DOHH2 (cell line): Measurements from ENCODE around the gene RPL36AL.
A peak's percentile ranks its signal among the peaks of the same experiment; 100 is the strongest.
"Not testable (repeated sequence)": the region's sequence is repeated elsewhere in the genome, so short reads cannot be mapped to it uniquely, and the experiment has no call there.

ENCODE experiments used
- H3F3A ChIP-seq: fragments of 200-600 bp; sonication (generic), shearing (Covaris generic); 2 replicates; pipeline ENCODE4 v1.6.0; 2016; ENCODE audit warnings: antibody characterized with exemption, mild to moderate bottlenecking; ENCODE audit not compliant: control insufficient read depth, insufficient read depth
- H3K27ac ChIP-seq: fragments of 200-600 bp; sonication (generic); 2 replicates; pipeline ENCODE4 v1.5.1; 2014; ENCODE audit warnings: low read depth, mild to moderate bottlenecking, low read length, moderate library complexity
- H3K27me3 ChIP-seq: fragments of 200-600 bp; sonication (generic); 2 replicates; pipeline ENCODE4 v1.6.1; 2014; ENCODE audit warnings: mild to moderate bottlenecking, low read length, mixed read lengths; ENCODE audit not compliant: control insufficient read depth
- H3K36me3 ChIP-seq: fragments of 200-600 bp; sonication (generic); 2 replicates; pipeline ENCODE4 v1.6.1; 2014; ENCODE audit warnings: mild to moderate bottlenecking, low read length, moderate library complexity, mixed read lengths; ENCODE audit not compliant: control insufficient read depth
- H3K4me1 ChIP-seq: fragments of 200-600 bp; sonication (generic); 2 replicates; pipeline ENCODE4 v1.6.1; 2014; ENCODE audit warnings: mild to moderate bottlenecking, low read length, mixed read lengths; ENCODE audit not compliant: control insufficient read depth
- H3K4me2 ChIP-seq: fragments of 200-600 bp; sonication (generic); 2 replicates; pipeline ENCODE4 v1.6.0; 2014; ENCODE audit warnings: mild to moderate bottlenecking, low read length, moderate library complexity
- H3K4me3 ChIP-seq: fragments of 200-600 bp; sonication (generic); 2 replicates; pipeline ENCODE4 v1.5.1; 2014; ENCODE audit warnings: mild to moderate bottlenecking, low read length, mixed read lengths
- H3K79me2 ChIP-seq: fragments of 200-600 bp; sonication (generic); 2 replicates; pipeline ENCODE4 v1.6.1; 2014; ENCODE audit warnings: mild to moderate bottlenecking, low read length, mixed read lengths; ENCODE audit not compliant: control insufficient read depth
- H3K9me2 ChIP-seq: fragments of 200-600 bp; sonication (generic); replicated peaks from 2 replicates; pipeline ENCODE4 v1.6.1; 2014; ENCODE audit warnings: mild to moderate bottlenecking, low read length, mixed read lengths; ENCODE audit not compliant: control insufficient read depth
- H3K9me3 ChIP-seq: fragments of 200-600 bp; sonication (generic); 2 replicates; pipeline ENCODE4 v1.6.1; 2014; ENCODE audit warnings: antibody characterized with exemption, low read length, mixed read lengths; ENCODE audit not compliant: control insufficient read depth, insufficient read depth
- H4K20me1 ChIP-seq: fragments of 200-600 bp; sonication (generic); 2 replicates; pipeline ENCODE4 v1.6.0; 2014; ENCODE audit warnings: low read depth, mild to moderate bottlenecking, antibody characterized with exemption, low read length, moderate library complexity; ENCODE audit not compliant: control insufficient read depth, insufficient read depth
- EZH2phosphoT487 ChIP-seq: fragments of 200-600 bp; sonication (generic); IDR thresholded peaks from 2 replicates; pipeline ENCODE4 v1.6.1; 2017; ENCODE audit warnings: borderline replicate concordance, mild to moderate bottlenecking, antibody characterized with exemption, low read length, moderate library complexity, mixed read lengths
- TF ChIP-seq, protein P1 (sequence below): fragments of 200-600 bp; sonication (generic); IDR thresholded peaks from one replicate; pipeline ENCODE4 v1.5.1; 2014; ENCODE audit warnings: antibody characterized with exemption, mild to moderate bottlenecking, low read depth, low read length; ENCODE audit not compliant: poor library complexity, severe bottlenecking

RPL36AL gene

DNA sequence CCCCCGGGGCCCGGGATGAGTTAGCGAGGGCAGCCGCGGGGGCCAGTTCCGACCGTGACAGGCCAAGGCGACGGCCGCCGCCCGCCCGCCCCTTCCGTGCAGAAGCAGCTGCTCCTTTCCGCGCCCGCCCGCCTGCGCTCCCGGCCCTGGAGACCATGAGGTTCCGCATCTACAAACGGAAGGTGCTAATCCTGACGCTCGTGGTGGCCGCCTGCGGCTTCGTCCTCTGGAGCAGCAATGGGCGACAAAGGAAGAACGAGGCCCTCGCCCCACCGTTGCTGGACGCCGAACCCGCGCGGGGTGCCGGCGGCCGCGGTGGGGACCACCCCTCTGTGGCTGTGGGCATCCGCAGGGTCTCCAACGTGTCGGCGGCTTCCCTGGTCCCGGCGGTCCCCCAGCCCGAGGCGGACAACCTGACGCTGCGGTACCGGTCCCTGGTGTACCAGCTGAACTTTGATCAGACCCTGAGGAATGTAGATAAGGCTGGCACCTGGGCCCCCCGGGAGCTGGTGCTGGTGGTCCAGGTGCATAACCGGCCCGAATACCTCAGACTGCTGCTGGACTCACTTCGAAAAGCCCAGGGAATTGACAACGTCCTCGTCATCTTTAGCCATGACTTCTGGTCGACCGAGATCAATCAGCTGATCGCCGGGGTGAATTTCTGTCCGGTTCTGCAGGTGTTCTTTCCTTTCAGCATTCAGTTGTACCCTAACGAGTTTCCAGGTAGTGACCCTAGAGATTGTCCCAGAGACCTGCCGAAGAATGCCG, 872 bp upstream of the RPL36AL start:
- Histone ChIP-seq H3F3A (peaks cover 36% of the 10 kb centered on the region), H3K9me3 (no peaks in the 10 kb centered on the region), H3K27me3 (no peaks in the 10 kb centered on the region), H3K4me2 (peak overlapping the region; percentile 85), H3K9me2 (no peaks in the 10 kb centered on the region), H3K4me1 (peaks cover 49% of the 10 kb centered on the region), H3K36me3 (peaks cover 88% of the 10 kb centered on the region), H3K79me2 (peaks cover 97% of the 10 kb centered on the region), H4K20me1 (peaks cover 34% of the 10 kb centered on the region; the same call in 1 of the 2 replicates), H3K27ac (peak overlapping the region; percentile 86), H3K4me3 (peak overlapping the region; percentile 94)
- no peak for TF ChIP-seq EZH2phosphoT487

DNA sequence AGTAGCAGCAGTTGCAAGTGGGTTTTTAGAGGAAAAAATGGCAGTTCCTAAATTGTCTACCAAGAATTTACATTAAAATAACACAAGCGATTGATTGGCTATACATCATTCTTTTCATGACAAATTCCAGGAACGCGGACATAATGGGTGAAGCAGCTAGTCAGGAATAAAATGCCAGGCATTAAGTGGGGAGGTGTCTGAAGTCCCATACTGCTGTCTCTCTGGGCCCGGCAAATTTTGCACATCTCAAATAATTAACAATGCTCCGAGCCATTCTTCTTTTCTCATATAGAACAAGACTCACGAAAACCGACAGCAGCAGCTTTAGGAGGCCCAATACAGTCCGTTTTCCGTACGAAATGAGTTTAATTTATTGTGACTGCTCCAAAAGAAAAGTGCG, 696 bp downstream of the RPL36AL start:
- Histone ChIP-seq H4K20me1 (peaks cover 30% of the 10 kb centered on the region; the same call in 1 of the 2 replicates), H3K4me1 (peaks cover 45% of the 10 kb centered on the region), H3F3A (peaks cover 36% of the 10 kb centered on the region), H3K36me3 (peaks cover 88% of the 10 kb centered on the region), H3K4me2 (peak overlapping the region; percentile 85), H3K79me2 (peaks cover 90% of the 10 kb centered on the region), H3K27me3 (no peaks in the 10 kb centered on the region), H3K9me2 (no peaks in the 10 kb centered on the region), H3K4me3 (peak overlapping the region; percentile 94), H3K9me3 (no peaks in the 10 kb centered on the region), H3K27ac (peak overlapping the region; percentile 86)
- no peak for TF ChIP-seq EZH2phosphoT487
- TF ChIP-seq, protein P1, sequence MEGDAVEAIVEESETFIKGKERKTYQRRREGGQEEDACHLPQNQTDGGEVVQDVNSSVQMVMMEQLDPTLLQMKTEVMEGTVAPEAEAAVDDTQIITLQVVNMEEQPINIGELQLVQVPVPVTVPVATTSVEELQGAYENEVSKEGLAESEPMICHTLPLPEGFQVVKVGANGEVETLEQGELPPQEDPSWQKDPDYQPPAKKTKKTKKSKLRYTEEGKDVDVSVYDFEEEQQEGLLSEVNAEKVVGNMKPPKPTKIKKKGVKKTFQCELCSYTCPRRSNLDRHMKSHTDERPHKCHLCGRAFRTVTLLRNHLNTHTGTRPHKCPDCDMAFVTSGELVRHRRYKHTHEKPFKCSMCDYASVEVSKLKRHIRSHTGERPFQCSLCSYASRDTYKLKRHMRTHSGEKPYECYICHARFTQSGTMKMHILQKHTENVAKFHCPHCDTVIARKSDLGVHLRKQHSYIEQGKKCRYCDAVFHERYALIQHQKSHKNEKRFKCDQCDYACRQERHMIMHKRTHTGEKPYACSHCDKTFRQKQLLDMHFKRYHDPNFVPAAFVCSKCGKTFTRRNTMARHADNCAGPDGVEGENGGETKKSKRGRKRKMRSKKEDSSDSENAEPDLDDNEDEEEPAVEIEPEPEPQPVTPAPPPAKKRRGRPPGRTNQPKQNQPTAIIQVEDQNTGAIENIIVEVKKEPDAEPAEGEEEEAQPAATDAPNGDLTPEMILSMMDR: no peak

DNA sequence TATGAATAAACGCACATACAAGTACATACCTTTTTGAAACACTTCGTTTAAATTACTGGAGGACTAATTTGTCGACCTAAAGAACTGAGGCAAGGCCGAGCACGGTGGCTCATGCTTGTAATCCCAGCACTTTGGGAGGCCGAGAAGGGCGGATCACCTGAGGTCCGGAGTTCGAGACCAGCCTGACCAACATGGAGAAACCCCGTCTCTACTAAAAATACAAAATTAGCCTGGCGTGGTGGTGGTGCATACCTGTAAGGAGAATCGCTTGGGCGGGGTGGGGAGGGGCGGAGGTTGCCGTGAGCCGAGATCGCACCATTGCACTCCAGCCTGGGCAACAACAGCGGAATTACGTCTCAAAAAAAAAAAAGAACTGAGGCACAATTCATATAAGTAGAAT, 1.2 kb downstream of the RPL36AL start:
- H3F3A ChIP-seq: peaks cover 39% of the 10 kb centered on the region
- H3K27ac ChIP-seq: not testable (repeated sequence)

DNA sequence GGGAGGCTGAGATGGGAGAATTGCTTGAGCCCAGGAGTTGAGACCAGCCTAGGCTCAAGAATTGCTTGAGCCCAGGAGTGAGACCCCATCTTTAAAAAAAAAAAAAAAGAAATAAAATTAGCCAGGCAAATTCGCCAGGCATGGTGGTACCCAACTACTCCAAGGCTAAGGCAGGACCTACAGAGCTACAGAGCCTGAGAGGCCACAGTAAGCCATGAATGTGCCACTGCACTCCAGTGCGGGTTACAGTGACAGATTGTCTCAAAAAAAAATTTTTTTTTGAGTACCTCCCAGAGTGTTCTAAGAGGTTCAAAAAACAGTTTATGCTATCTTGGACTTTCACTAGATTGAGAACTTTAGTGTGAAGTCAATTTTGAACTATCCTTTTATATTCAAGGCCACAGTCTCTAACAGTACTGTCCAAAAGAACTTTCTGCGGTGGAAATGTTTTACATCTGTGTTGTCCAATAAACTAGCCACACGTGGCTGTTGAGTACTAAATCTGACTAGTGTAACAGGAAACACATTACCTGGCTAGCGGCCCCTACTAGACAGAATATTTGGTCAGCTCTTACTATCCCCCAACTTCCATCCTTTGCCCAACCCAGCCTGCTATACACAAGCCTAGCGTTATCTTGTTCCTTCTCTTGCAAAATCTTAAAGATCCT, 2.4 kb downstream of the RPL36AL start:
- peaks cover 25% of the 10 kb centered on the region; the same call in 1 of the 2 replicates for H4K20me1 ChIP-seq
- H3K79me2 ChIP-seq: peaks cover 85% of the 10 kb centered on the region
- no peak overlapping the region; the same call in 1 of the 2 replicates for H3K4me3 ChIP-seq
- H3K36me3 ChIP-seq: peaks cover 82% of the 10 kb centered on the region
- H3K27me3 ChIP-seq: no peaks in the 10 kb centered on the region
- no peaks in the 10 kb centered on the region for H3K9me2 ChIP-seq
- no peak for TF ChIP-seq EZH2phosphoT487
- TF ChIP-seq, protein P1: no peak
- H3K4me2 ChIP-seq: peak overlapping the region; percentile 85
- peaks cover 37% of the 10 kb centered on the region for H3F3A ChIP-seq
- H3K27ac ChIP-seq: 0 out of 2 replicates have a peak overlapping the region, but pooled peaks have one; percentile 1
- peaks cover 28% of the 10 kb centered on the region for H3K4me1 ChIP-seq
- no peaks in the 10 kb centered on the region for H3K9me3 ChIP-seq

More for the DNA sequence above, 1.2 kb downstream of the RPL36AL start:
- Histone ChIP-seq H3K4me2 (peak overlapping the region; percentile 85), H3K36me3 (peaks cover 88% of the 10 kb centered on the region), H3K79me2 (peaks cover 90% of the 10 kb centered on the region), H4K20me1 (peaks cover 30% of the 10 kb centered on the region; the same call in 1 of the 2 replicates), H3K4me1 (peaks cover 41% of the 10 kb centered on the region), H3K4me3 (peak overlapping the region; percentile 94)
- not testable (repeated sequence) for H3K9me2 ChIP-seq, H3K9me3 ChIP-seq, H3K27me3 ChIP-seq
